Thyroid gland (tissue), 4 donors: ENCODE measurements around the gene NKX1-1.

Experiments used
- POLR2A ChIP-seq, 2 donors: fragments of 450-650 bp; IDR thresholded peaks; one replicate each; pipeline ENCODE4 v1.6.1; 2017; ENCODE audit warnings: antibody characterized with exemption in 2 of 2, mild to moderate bottlenecking in 2 of 2, moderate library complexity in 1 of 2
- TF ChIP-seq, protein P1 (sequence below), 6 experiments: fragments of 200-600 bp in 3 of 6; fragments of 450-650 bp in 3 of 6; sonication (generic) in 3 of 6; IDR thresholded peaks; one replicate each; pipeline ENCODE4 v1.5.1; 2016 to 2019; ENCODE audit warnings: antibody characterized with exemption in 6 of 6, mild to moderate bottlenecking in 2 of 6, inconsistent platforms in 1 of 6, moderate library complexity in 1 of 6

DNA sequence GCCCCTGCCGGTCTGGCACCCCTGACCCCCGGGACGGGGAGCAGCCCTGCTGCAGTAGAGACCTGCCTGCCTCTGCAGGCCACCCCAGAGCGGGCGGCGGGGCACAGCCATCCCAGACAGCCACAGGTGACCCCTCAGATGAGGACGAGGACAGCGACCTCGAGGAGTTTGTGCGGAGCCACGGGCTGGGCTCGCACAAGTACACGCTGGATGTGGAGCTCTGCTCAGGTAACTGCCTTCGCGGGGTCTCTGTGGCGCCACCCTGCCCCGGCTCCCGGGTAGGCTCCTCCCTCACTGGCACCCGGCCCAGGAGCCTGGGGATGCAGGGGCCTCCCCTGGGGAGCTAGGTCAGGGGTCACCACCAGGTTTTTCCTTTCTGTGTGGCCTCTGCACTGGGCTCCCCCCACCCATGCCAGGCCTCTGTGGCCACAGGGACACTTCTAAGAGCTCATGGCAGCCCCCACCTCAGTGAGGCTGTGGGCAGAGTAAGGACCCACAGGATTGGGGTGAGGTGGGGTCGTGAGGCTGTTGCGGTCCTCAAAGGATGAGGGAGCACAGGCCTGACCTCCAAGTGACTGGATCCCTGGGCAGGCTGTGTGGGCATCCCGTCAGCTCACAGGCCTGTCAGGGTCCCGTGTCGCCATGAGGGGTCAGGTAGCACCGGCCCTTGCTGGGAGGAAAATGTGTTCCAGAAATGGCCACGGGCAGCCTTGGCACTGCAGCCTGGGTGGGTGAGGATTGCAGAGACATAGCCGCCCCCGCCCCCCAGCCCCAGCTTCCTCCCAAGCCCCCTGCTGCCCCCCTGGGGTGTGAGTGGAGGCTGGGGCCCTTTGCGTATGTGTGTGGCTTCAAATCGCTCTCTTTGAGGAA, 52.8 kb downstream of the NKX1-1 start:
- TF ChIP-seq, protein P1, sequence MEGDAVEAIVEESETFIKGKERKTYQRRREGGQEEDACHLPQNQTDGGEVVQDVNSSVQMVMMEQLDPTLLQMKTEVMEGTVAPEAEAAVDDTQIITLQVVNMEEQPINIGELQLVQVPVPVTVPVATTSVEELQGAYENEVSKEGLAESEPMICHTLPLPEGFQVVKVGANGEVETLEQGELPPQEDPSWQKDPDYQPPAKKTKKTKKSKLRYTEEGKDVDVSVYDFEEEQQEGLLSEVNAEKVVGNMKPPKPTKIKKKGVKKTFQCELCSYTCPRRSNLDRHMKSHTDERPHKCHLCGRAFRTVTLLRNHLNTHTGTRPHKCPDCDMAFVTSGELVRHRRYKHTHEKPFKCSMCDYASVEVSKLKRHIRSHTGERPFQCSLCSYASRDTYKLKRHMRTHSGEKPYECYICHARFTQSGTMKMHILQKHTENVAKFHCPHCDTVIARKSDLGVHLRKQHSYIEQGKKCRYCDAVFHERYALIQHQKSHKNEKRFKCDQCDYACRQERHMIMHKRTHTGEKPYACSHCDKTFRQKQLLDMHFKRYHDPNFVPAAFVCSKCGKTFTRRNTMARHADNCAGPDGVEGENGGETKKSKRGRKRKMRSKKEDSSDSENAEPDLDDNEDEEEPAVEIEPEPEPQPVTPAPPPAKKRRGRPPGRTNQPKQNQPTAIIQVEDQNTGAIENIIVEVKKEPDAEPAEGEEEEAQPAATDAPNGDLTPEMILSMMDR (IDR thresholded peaks at IDR 0.05), result no peak
- TF ChIP-seq POLR2A (IDR thresholded peaks at IDR 0.05), result no peak
